Activated T-cell treated with anti-CD3 and anti-CD28 coated beads, Interleukin-2, amount 50 U/mL, for 48 hours (primary cell): ENCODE data around the gene FHAD1.

Experiments
- DNase-seq, 2 experiments: peaks; one replicate each; pipeline ENCODE4 v3.0.0-alpha.2; 2020

The FHAD1 gene

GRCh38 chr1:15309687-15310086 lies 62.7 kb downstream of the FHAD1 start:
- no peak for DNase-seq

- no peak for DNase-seq
Measured at GRCh38 chr1:15310544-15310943, 63.5 kb downstream of the FHAD1 start.

GRCh38 chr1:15311122-15311822 lies 64.2 kb downstream of the FHAD1 start:
- no peak for DNase-seq

- no peak for DNase-seq
Measured at GRCh38 chr1:15311880-15312279, 64.9 kb downstream of the FHAD1 start.

- no peak for DNase-seq
Measured at GRCh38 chr1:15312626-15313411, 65.8 kb downstream of the FHAD1 start.

- DNase-seq = no peak
Measured at GRCh38 chr1:15314328-15315281, 67.6 kb downstream of the FHAD1 start.

GRCh38 chr1:15315815-15316214 lies 68.8 kb downstream of the FHAD1 start:
- no peak for DNase-seq

- no peak for DNase-seq
Measured at GRCh38 chr1:15316510-15316909, 69.5 kb downstream of the FHAD1 start.

GRCh38 chr1:15320267-15320666 lies 73.2 kb downstream of the FHAD1 start:
- DNase-seq = no peak

- DNase-seq = no peak
Measured at GRCh38 chr1:15321601-15322000, 74.6 kb downstream of the FHAD1 start.

- no peak for DNase-seq
Measured at GRCh38 chr1:15322648-15323350, 75.8 kb downstream of the FHAD1 start.

GRCh38 chr1:15323351-15323988 lies 76.4 kb downstream of the FHAD1 start:
- DNase-seq = peak; percentile 79 to 80

GRCh38 chr1:15323989-15324868 lies 77.2 kb downstream of the FHAD1 start:
- DNase-seq = no peak

- no peak for DNase-seq
Measured at GRCh38 chr1:15324869-15325335, 77.9 kb downstream of the FHAD1 start.

GRCh38 chr1:15325375-15326085 lies 78.5 kb downstream of the FHAD1 start:
- DNase-seq = no peak

GRCh38 chr1:15326691-15327588 lies 79.9 kb downstream of the FHAD1 start:
- DNase-seq = no peak

- no peak for DNase-seq
Measured at GRCh38 chr1:15328351-15329103, 81.5 kb downstream of the FHAD1 start.

GRCh38 chr1:15329104-15329820 lies 82.2 kb downstream of the FHAD1 start:
- DNase-seq = no peak
